GM21360 (cell line): ENCODE results near the gene USB1.

Experiments used
- ATAC-seq: cut with Tn5 transposase; IDR thresholded peaks from one replicate; pipeline ENCODE4 v1.9.1; 2021; ENCODE audit warnings: mild to moderate bottlenecking, moderate library complexity; ENCODE audit not compliant: unreplicated experiment

USB1 gene

DNA sequence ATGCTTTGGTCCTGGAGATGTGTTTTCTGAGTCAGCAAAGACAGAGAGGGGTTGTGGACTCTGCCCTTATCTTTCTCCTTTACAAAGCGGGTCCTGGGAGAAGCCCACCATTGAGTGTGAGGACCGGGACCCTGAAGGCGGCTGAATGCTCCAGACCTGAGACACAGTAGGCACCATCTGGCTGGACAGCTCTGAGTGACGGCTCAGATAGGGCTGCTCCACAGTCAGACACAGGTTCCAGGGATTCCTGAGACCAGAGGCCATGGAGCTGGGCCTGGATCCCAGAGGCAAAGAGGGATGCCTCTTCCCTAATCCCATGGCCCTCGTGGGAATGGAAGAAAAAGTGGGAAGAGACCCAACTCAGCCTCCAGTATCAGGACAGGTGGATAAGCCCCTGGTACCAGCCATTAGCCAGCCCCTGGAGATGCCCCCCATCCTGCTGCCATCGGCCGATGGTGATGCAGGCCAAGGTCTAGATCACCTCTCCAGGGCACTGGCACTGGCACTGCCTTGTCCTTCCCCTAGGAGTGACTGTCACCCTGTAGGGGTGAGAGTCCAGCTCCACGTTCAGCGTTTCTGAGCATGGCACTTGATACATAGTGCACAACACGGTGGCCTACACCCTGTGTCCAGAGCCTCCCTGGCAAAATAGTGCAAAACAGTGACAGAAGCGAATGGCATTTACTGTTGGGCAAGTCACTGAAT lies 29.1 kb downstream of the USB1 start:
- ATAC-seq: no peak

DNA sequence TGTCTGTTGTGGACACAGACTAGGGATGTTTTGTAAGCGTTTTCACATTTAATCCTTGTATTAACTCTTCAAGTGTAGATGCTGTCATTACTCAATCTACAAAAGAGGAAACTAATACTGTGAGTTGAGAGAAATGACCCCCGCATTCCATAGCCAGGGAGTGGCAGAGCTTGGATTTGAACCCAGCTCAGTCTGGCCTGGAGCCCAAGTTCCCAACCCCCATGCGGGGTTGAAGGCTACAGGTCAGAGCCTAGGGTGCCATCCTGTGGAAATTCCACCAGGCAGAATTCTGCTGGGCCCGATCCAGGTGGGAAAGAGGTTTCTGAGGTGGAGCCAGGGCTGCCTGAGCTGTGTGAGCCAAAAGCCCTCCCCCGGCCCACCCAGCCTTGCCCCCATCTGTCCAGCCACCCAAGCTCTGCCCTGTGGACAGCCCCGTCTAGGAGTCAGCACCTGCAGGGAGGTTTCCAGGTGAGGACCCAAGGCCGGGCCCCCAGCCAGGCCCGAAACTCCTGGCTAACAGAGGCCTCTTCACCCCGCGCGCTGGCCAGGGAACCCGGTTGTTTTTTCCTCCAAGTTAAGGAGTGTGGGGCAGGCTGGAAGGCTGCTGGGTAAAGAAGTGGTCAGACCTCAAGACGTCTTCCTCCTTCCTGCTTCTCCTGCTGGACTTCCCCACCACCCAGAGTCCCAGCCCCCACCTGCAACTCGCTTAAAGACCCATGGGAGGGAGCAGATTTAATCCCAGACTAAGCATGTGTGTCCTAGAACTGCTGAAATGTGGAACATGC lies 30.0 kb downstream of the USB1 start:
- ATAC-seq: no peak

DNA sequence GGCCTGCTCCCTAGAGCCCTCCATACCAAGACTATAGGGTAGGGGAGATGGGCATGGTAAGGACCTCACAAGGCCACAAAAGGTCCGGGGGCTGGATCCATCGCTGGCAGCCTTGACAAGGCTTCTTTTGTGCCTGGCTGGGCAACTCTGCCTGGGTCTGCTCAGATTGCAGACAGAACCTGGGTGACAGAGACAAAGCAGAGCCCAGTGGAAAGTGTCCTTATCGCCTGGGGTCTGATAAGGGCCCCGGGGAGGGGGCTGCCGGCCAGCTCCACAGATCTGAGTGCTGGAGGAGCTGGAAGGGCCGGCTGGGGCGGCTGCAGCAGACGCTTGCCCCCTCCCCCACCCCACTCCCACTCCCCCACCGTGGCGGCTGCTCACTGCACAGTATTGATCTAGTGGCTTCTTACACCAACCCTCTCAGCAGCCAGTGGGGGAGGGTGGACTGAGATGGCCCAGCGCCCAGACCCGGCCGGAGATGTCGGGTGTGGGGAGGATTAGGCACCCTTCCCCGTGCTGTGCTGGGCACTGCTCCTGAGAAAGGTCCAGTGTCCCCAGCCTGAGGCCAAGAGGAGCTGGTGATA lies 31.6 kb downstream of the USB1 start:
- no peak for ATAC-seq

DNA sequence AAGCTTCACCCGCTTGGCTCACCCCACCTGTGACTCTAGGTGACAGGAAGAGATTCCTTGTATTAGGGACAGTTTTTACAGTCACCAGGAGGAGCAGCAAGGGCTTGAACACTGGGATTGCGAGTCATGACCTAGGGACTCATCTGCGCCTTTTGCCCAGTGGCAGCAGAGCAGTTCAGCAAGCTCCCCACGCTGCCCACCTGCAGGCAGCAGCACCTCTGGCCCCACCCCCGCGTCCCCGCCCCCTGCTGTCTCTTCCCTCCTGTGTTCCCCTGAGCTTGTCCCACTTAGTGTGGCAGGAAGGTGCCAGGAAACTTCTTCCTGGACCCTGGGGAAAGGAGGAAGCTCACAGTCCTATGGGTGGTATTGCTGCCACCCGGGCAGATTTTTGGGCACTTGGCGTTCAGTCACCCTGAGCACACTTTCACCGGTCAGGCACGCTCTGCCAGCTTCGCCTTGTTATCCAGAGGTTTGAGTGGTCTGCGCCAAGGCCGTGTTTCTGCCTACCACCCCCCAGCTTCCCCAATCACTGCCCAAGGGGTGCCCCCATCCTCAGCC lies 33.0 kb downstream of the USB1 start:
- ATAC-seq: no peak

DNA sequence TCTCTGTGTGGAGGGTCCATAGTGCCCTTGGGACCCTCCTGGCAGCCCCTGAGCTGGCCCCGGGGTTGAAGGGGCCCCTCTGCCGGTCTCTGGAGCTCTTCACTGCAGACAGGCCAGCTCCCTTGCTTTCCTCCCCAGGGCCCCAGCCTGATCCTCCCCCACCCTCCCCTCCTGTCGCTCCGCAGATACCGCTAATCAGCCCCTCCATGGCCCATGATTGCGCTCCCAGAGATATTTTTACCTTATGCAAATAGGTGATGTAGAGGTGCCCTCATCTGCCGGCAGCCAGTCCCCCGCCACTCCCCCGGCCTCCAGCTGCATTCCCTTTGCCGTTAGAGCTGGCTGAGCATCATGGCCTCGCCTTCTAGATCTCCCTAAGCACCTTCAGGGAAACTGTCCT lies 33.6 kb downstream of the USB1 start:
- ATAC-seq: no peak

DNA sequence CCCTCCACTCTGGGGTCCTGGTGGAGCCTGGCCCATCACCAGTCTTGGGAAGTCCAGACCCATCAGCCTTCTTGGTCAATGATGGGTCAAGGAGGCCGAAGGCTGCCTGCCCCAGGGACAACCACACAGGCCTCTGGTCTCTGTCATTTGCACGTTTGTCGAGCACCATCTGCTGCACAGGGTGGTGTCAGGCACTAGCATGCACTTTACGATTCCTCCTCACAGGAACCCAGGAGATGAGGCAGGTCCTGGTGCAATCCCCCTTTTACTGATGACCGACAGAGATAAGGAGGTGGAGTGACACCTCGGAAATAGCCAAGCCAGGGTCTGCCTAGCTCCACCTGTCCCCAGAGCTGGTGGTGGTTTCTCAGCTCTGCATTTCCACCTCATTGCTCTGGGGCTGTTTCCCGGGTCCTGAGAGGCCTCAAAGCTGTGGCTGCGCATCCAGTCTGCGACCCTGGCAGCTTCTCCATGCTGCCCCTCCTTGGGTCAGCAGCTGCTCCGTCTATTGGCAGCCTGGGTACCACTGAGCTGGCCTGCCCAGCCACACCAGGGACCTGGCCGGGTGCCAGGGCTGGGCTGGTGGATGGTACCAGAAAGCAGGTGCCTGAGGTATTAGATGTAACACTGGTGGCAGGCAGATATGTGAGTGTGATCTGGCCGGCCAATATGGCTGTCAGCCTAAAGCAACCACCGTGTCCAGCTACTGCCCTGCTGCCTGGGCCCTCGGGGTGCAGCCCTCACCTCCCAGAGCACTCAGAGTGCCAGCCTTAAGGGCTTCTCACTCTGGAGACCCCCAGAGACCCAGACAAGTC lies 34.4 kb downstream of the USB1 start:
- no peak for ATAC-seq

DNA sequence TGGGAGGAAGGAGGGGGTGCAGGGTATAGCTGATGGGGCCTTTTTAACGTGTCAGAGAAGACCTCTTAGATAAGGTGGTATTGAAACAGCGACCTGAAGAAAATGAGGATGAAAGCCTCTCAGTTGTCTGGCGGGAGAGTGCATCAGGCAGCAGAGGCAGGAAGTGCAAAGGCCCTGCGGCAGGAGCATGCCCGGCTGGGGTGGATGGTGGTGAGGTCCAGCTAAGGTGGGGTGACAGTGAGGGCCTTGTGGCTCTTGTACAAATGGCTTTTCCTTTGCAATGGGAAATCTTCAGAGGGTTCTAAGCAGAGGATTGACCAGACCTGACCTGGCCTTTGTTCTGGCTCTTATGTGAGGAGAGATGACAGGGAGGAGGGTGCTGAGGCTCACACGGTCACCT lies 35.7 kb downstream of the USB1 start:
- no peak for ATAC-seq

DNA sequence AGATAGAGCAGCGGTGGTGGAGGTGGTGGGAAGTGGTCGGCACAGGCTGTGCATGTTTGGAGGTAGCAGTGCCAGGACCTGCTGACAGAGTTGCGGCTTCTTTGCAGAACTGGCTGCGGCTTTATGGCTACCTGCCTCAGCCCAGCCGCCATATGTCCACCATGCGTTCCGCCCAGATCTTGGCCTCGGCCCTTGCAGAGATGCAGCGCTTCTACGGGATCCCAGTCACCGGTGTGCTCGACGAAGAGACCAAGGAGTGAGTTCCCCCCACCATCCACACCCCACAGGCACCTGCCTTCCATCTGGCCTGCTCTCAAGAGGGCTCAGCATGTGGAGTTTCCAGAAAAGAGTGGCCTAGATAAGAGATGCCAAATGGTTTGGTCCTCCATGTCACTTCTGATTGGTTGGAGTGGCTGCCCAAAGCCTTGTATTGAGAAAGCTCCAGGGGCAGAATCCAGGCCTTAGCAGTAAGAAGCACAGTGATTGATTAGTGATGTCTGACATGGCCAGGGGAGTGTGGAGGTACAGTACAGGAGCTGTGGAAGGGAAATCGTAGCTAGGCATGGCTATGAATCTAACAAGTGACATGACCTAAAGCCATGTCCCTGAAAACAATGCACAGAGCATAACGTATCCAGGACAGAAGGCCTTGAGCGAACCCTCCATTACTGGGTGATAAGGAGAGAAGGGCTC lies 36.3 kb downstream of the USB1 start:
- ATAC-seq: no peak

DNA sequence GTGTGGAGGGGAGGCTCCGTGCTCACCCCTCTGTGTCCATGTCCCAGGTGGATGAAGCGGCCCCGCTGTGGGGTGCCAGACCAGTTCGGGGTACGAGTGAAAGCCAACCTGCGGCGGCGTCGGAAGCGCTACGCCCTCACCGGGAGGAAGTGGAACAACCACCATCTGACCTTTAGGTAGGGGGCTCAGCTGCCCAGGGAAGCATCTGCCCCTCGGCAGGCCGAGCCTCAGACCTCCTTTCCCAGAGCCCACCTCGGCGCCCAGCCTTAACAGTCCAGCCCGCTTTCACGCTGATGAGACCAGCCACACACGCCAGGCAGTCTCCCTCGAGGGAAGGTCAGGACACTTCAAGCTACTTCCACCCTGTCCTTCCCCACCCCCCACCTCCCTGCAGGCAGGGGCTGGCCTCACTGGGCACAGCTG lies 37.0 kb downstream of the USB1 start:
- ATAC-seq: no peak

DNA sequence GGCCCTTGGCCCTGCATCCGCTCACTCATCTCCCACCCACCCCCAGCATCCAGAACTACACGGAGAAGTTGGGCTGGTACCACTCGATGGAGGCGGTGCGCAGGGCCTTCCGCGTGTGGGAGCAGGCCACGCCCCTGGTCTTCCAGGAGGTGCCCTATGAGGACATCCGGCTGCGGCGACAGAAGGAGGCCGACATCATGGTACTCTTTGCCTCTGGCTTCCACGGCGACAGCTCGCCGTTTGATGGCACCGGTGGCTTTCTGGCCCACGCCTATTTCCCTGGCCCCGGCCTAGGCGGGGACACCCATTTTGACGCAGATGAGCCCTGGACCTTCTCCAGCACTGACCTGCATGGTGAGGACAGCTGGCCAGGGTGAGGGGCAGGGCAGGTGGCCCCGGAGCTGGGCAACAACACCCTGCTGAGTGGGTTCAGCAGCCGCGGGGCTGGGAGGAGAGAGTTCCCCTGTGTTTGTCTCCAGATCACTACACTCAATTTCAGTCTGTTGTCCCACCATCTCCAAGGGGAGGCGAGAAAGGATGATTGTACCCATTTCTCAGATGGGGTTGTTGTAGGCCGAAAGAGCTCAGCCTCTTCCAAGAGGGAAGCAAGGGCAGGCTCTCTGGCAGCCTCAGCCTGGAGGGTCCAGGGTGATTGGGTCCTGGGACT lies 38.8 kb downstream of the USB1 start:
- ATAC-seq: no peak

DNA sequence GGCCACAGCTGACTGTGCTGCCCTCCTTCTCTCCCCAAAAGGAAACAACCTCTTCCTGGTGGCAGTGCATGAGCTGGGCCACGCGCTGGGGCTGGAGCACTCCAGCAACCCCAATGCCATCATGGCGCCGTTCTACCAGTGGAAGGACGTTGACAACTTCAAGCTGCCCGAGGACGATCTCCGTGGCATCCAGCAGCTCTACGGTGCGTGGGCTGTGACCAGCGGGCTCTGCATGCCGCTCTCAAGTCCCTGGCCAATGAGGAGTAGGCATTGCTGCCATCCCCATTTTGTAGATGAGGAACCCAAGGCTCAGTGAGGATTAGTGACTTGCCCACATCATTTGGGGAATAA lies 39.3 kb downstream of the USB1 start:
- ATAC-seq: no peak

DNA sequence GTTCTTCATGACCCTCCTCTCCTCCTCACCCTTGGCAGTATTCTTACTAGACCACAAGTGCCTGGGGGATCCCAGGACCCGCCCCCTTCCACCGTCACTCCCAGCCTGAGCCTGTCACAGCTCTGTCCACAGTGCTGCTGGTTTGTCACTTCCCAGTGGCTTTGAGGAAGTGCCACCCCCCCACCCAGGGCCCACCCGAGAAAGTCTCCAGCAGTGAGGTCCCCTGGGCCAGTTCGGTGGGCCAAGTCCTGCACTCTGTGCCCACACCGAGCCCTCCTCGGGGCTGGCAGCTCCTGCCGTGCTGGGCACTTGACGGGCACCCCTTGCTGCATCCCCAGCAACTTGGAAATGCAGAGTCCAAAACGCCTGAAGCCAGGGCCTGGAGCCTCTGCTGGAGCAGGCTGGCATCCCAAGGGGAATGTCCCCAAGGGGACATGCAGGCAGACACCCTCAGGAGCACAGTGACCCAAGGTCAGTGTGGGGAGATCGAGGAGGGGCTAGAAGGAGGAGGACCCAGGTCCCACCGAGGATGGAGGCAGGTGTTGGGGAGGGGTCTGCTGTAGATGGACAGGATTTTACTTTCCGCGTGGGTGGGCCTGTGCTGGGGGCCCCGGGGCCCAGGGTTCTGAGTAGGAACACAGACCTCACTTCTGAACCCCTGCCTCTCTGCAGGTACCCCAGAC lies 39.9 kb downstream of the USB1 start:
- ATAC-seq: no peak

DNA sequence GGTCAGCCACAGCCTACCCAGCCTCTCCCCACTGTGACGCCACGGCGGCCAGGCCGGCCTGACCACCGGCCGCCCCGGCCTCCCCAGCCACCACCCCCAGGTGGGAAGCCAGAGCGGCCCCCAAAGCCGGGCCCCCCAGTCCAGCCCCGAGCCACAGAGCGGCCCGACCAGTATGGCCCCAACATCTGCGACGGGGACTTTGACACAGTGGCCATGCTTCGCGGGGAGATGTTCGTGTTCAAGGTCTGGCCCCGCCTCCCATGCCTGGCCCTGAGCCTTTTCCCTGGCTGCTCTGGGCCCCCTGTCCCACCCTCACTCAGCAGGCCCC lies 40.4 kb downstream of the USB1 start:
- ATAC-seq: no peak

DNA sequence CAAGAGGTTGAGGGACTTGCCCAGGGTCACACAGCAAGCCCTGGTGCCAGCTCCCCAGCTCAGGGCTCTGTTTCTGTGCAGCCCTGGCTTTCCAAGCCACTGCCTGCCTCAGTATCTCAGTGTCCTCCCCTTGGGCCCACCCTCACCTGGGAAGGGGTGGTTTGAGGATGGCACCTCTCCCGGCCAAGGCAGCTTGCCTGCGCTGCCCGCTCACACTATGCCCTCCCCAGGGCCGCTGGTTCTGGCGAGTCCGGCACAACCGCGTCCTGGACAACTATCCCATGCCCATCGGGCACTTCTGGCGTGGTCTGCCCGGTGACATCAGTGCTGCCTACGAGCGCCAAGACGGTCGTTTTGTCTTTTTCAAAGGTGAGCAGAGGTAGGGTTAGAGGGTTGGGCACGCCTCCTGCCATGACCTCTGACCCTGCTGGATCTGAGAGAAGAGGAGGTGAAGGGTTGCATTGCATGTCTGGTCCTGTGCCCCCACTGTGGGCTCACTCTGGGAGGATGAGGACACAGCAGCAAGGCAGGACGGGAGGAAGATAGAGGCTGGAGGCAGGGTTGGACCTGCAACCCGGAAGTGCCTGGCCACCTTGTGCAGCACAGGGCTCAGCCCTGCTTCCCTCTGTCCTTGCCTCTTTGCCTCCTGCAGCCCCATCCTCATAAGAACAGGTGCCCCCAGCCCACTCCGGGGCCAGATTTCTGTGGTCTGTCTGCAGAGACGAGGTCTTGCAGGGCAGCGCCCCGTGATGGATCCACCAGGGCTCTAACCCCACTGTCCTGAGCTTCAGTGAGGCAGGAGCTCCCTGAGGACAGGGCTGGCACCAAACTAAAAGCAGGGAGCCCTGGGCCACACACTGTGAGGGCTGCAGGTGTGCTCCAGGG lies 41.0 kb downstream of the USB1 start:
- ATAC-seq: no peak

DNA sequence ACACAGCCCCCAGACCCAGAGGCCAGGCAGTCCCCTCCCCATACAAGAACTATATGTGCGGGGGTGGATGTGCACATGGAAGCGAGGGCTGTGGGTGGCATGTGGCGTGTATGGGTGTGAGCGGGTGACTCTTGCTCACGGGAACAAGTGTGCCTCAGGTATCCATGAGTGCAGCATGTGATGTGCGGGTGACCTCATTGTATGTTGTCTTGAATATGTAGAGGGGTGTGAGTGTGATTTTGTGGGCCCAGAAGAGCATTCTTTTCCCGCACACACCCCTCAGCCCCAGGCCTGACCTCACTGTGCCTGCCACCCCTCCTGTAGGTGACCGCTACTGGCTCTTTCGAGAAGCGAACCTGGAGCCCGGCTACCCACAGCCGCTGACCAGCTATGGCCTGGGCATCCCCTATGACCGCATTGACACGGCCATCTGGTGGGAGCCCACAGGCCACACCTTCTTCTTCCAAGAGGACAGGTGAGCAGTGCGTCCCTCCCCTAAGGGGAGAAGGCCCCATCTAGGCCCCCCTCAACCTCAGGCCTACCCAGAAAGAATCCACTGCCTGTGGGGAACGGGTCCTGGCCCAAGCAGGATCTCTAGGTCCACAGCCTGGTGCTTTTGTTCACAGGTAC lies 41.8 kb downstream of the USB1 start:
- no peak for ATAC-seq

DNA sequence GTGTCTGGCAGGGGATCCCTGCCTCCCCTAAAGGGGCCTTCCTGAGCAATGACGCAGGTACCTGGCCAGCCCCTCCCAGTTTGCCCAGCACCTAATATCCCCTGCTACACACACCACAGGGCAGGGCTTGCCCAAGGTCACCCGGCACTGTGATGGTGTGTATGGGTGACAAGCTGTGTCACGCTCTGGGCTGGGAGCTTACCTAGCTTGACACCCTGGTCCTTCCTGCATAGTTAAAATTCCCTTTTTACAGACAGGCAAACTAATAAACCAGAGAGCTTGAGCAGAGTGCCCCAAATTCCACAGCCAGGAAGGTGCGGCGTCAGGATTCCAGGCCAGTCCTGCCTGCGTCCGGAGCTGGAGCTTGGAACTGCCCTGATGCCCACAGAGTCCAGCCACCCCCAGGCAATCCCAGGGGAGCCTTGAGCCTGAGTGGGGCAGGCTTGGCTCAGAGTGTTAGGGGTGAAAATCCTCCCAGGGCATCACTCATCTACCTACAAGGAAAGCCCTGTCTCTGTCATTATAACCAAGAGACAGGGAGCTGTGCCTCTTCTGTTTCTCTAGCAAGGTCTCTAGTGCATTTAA lies 42.5 kb downstream of the USB1 start:
- no peak for ATAC-seq

DNA sequence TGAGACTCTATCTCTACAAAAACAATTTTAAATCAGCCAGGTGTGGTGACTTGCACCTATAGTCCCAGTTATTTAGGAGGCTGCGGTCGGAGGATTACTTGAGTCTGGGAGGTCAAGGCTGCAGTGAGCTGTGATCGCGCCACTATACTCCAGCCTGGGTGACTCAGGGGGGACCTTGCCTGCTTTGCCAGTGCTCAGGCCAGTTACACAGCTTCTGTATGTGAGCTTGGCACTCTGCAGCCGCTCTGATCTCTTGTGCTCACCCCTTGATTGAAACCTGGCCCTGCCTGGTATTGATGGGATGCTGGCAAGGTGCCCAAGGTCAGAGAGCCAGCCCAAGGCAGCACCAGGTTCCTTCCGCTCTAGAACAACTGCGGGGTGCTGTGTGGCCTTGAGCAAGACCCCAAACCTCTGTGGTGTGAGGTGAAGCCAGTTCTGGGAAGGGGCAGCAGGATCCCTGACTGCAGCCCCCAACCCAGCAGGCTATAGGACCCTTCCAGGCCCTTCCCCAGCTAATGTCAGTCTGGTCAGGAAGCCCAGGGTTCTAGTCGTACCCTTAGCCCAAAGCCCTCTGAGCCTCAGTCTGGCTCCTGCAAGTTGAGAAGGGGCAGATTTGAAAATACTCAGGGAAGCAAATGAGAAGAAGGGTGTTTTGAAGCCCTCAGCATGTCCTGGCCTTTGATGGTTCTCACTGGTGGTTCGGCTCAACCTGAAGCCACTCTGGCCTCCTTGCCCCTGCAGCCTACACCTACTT lies 43.2 kb downstream of the USB1 start:
- ATAC-seq: no peak
